HCT116 (cell line): Measurements from ENCODE around the gene ESM1. TPM values are rescaled to one million over a fixed set of nuclear protein-coding genes. Genes with fewer than 3 reads are reported as not detected.

ENCODE experiments used
- ATAC-seq: fragments of 200-7000 bp; cut with Tn5 transposase; 2 replicates; pipeline ENCODE4 v1.9.1; 2020; ENCODE audit warnings: mild to moderate bottlenecking, moderate library complexity
- BruUV-seq: library from RNA; stranded (reverse); fragments of 400-500 nt; replicated peaks from 2 replicates; lab custom pipeline; 2021; lab: Mats Ljungman, UMichigan
- CTCF ChIA-PET: fragments of 300-600 bp; sonication (Branson Sonifier 250); formaldehyde crosslinking; loops from one replicate; lab custom pipeline; 2021; ENCODE audit warnings: antibody characterized with exemption; lab: Charles Lee
- POLR2A ChIA-PET: fragments of 300-600, 350-600 bp; sonication (Branson Sonifier 250); formaldehyde crosslinking; loops from one replicate; lab custom pipeline; 2021; ENCODE audit warnings: antibody characterized with exemption; lab: Charles Lee
- RAD21 ChIA-PET, 2 experiments: fragments of 300-600 bp; sonication (Branson Sonifier 250); formaldehyde crosslinking; loops; one replicate each; lab custom pipeline; 2023; ENCODE audit warnings: low total read pairs in 2 of 2; ENCODE audit not compliant: uncharacterized antibody in 2 of 2, unreplicated experiment in 2 of 2, low non-redundant PET in 1 of 2; lab: Charles Lee
- DNase-seq: peaks from one replicate; pipeline ENCODE4 v3.0.0-alpha.2; 2010; ENCODE audit warnings: low read depth, low spot score
- H2AFZ ChIP-seq: fragments of 200-600 bp; shearing (Covaris generic), sonication (generic); 2 replicates; pipeline ENCODE4 v1.6.1; 2017; ENCODE audit warnings: low read depth, mixed run types, mixed read lengths, antibody characterized with exemption, low read length; ENCODE audit not compliant: poor library complexity, severe bottlenecking
- H3K27ac ChIP-seq: 2 replicates; pipeline ENCODE4 v1.5.1; 2012; ENCODE audit warnings: low read depth, low read length
- H3K27me3 ChIP-seq: fragments of 200-600 bp; sonication (generic); 2 replicates; pipeline ENCODE4 v1.6.1; 2016; ENCODE audit warnings: mixed run types, low read length, mixed read lengths; ENCODE audit not compliant: insufficient read depth
- H3K36me3 ChIP-seq, 2 experiments: fragments of 200-500 bp in 1 of 2; fragments of 200-600 bp in 1 of 2; sonication (Bioruptor generic) in 1 of 2; sonication (generic) in 1 of 2; 2 replicates each; pipeline versions ENCODE4 v1.5.1 to v1.6.1; 2014 to 2016; ENCODE audit warnings: low read length in 2 of 2, inconsistent platforms in 1 of 2, mixed read lengths in 1 of 2, mixed run types in 1 of 2; ENCODE audit not compliant: insufficient read depth in 2 of 2, control insufficient read depth in 1 of 2
- H3K4me1 ChIP-seq, 2 experiments: fragments of 200-600 bp in 1 of 2; sonication (generic) in 1 of 2; 2 replicates each; pipeline versions ENCODE4 v1.5.1 to v1.6.1; 2012 to 2017; ENCODE audit warnings: low read length in 2 of 2, inconsistent platforms in 1 of 2, mild to moderate bottlenecking in 1 of 2, mixed read lengths in 1 of 2, mixed run types in 1 of 2, moderate library complexity in 1 of 2; ENCODE audit not compliant: insufficient read depth in 2 of 2, control insufficient read depth in 1 of 2
- H3K4me2 ChIP-seq: fragments of 200-600 bp; sonication (generic); 2 replicates; pipeline ENCODE4 v1.6.1; 2017; ENCODE audit warnings: mixed run types, low read length, mixed read lengths
- H3K4me3 ChIP-seq, 2 experiments: fragments of 200-600 bp in 1 of 2; sonication (generic) in 1 of 2; replicated peaks in 1 of 2; 2 replicates each; pipeline ENCODE4 v1.5.1; 2011 to 2016; ENCODE audit warnings: low read length in 2 of 2, control low read depth in 1 of 2, low read depth in 1 of 2, mild to moderate bottlenecking in 1 of 2, mixed read lengths in 1 of 2, mixed run types in 1 of 2
- H3K79me2 ChIP-seq: fragments of 200-600 bp; sonication (generic); 2 replicates; pipeline ENCODE4 v1.6.1; 2017; ENCODE audit warnings: mild to moderate bottlenecking, mixed run types, low read length, moderate library complexity, mixed read lengths; ENCODE audit not compliant: insufficient read depth
- H3K9ac ChIP-seq: fragments of 200-600 bp; sonication (generic); 2 replicates; pipeline ENCODE4 v1.6.1; 2016; ENCODE audit warnings: low read length, mixed read lengths
- H3K9me2 ChIP-seq: fragments of 200-600 bp; sonication (generic), shearing (Covaris generic); 2 replicates; pipeline ENCODE4 v1.6.1; 2017; ENCODE audit warnings: mixed run types, mild to moderate bottlenecking, moderate library complexity; ENCODE audit not compliant: insufficient read depth
- H3K9me3 ChIP-seq, 2 experiments: fragments of 200-500 bp in 1 of 2; fragments of 200-600 bp in 1 of 2; sonication (Bioruptor generic) in 1 of 2; sonication (generic) in 1 of 2; 2 replicates each; pipeline ENCODE4 v1.6.1; 2014 to 2017; ENCODE audit warnings: low read length in 2 of 2, mixed read lengths in 2 of 2, inconsistent platforms in 1 of 2, low read depth in 1 of 2, mild to moderate bottlenecking in 1 of 2, mixed run types in 1 of 2, moderate library complexity in 1 of 2; ENCODE audit not compliant: control insufficient read depth in 1 of 2, insufficient read depth in 1 of 2
- H4K20me1 ChIP-seq: fragments of 200-600 bp; sonication (generic), shearing (Covaris generic); 2 replicates; pipeline ENCODE4 v1.6.1; 2017; ENCODE audit warnings: mixed run types, mild to moderate bottlenecking, moderate library complexity; ENCODE audit not compliant: insufficient read depth
- ELF1 ChIP-seq: IDR thresholded peaks from 2 replicates; pipeline ENCODE4 v1.6.1; 2012; ENCODE audit warnings: low read depth, borderline replicate concordance
- JUND ChIP-seq: IDR thresholded peaks from 2 replicates; pipeline ENCODE4 v1.6.1; 2012
- POLR2AphosphoS5 ChIP-seq: IDR thresholded peaks from 2 replicates; pipeline ENCODE4 v1.6.1; 2011; ENCODE audit warnings: mild to moderate bottlenecking, low read depth, low read length, moderate library complexity
- RAD21 ChIP-seq: IDR thresholded peaks from 2 replicates; pipeline ENCODE4 v1.6.1; 2012; ENCODE audit warnings: low read depth, mild to moderate bottlenecking
- SIN3A ChIP-seq: IDR thresholded peaks from 2 replicates; pipeline ENCODE4 v1.6.1; 2012; ENCODE audit warnings: low read depth
- TCF7L2 ChIP-seq: IDR thresholded peaks from 2 replicates; pipeline ENCODE4 v1.7.0; 2011; ENCODE audit warnings: borderline replicate concordance, inconsistent platforms; ENCODE audit not compliant: insufficient read depth, insufficient read length; ENCODE audit errors: extremely low read depth
- YY1 ChIP-seq: IDR thresholded peaks from 2 replicates; pipeline ENCODE4 v1.6.1; 2011; ENCODE audit warnings: low read length, low read depth, moderate library complexity, mild to moderate bottlenecking; ENCODE audit not compliant: insufficient replicate concordance; ENCODE audit errors: extremely low read depth
- ZNF274 ChIP-seq: fragments of 200-500 bp; sonication (Bioruptor generic); IDR thresholded peaks from 2 replicates; pipeline ENCODE4 v1.6.1; 2014; ENCODE audit warnings: mild to moderate bottlenecking, low read depth, low read length, inconsistent platforms
- intact Hi-C: fragments of 100-400 bp; cut with micrococcal nuclease; formaldehyde crosslinking; loops from 2 replicates; pipeline ENCODE4 v1.10.0; 2022
- total RNA-seq: library from RNA; stranded (reverse); gene quantifications from one replicate; pipeline ENCODE4 v1.2.1, GENCODE V29; 2021; ENCODE audit not compliant: unreplicated experiment
- TF ChIP-seq, protein P1 (sequence below): IDR thresholded peaks from 2 replicates; pipeline ENCODE4 v1.6.1; 2012
- TF ChIP-seq, protein P2 (sequence below): IDR thresholded peaks from 2 replicates; pipeline ENCODE4 v1.6.1; 2012

The ESM1 gene
- total RNA-seq, 1 experiment from 2014 or later = not detected

DNA sequence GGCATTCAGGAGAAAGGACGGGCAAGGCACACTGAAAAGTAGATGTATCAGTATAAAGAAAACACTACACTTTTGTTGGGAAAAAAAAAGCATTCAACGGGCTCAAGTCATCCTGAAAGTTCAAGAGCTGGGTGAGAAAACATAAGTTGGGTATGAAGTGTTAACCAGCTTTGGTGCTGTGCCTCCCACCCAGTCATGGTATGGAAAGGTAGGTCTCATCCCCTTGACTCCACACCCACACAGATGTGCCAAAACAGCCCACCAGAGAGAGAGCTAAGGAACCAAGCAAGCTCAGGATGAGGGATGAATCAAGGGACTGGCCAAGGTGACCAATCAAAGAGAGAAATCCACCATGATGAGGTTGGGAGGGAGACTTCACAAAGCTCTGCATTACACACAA is 54.7 kb downstream of the ESM1 start:
- CTCF ChIA-PET = interaction anchor here (0.9 to 1.3 kb wide), 2 partner anchors 14 to 63 kb away, joined by 3 to 9 read pairs; no protein-coding TSS in a partner anchor
- H3K27me3 ChIP-seq = peaks cover 35% of the 10 kb centered on the region

More for the DNA sequence above, 54.7 kb downstream of the ESM1 start:
- no TSS peak for BruUV-seq
- no peak for ATAC-seq
- no peak overlapping the region for H3K9ac ChIP-seq
- ChIA-PET RAD21 (no interaction called here), POLR2A (no interaction called here)
- no peaks in the 10 kb centered on the region for H3K79me2 ChIP-seq
- no peaks in the 10 kb centered on the region for H3K9me3 ChIP-seq
- no peak overlapping the region for H3K27ac ChIP-seq
- H3K4me1 ChIP-seq = no peaks in the 10 kb centered on the region
- no peak overlapping the region for H2AFZ ChIP-seq
- no peak overlapping the region for H3K4me3 ChIP-seq
- no peaks in the 10 kb centered on the region for H4K20me1 ChIP-seq
- no peaks in the 10 kb centered on the region for H3K36me3 ChIP-seq
- H3K4me2 ChIP-seq = no peak overlapping the region
- no peak for TF ChIP-seq JUND
- no peak for TF ChIP-seq ZNF274
- no peak for TF ChIP-seq TCF7L2
- TF ChIP-seq, protein P1, sequence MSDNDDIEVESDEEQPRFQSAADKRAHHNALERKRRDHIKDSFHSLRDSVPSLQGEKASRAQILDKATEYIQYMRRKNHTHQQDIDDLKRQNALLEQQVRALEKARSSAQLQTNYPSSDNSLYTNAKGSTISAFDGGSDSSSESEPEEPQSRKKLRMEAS = no peak
- TF ChIP-seq RAD21 = no peak
- no peak for TF ChIP-seq POLR2AphosphoS5
- TF ChIP-seq, protein P2, sequence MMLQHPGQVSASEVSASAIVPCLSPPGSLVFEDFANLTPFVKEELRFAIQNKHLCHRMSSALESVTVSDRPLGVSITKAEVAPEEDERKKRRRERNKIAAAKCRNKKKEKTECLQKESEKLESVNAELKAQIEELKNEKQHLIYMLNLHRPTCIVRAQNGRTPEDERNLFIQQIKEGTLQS = no peak
- TF ChIP-seq SIN3A = no peak
- TF ChIP-seq ELF1 = no peak
- no peak for TF ChIP-seq YY1
- TF ChIP-seq, all 23 proteins: peak for 0
- H3K9me2 ChIP-seq = no peaks in the 10 kb centered on the region
- no peak for DNase-seq
- intact Hi-C loops = no loop called here

Other genes starting within 250 kb of the ESM1 start
- not detected for gene GZMK, start 38.7 kb upstream of the ESM1 start, total RNA-seq
- not detected for gene GZMA, start 117.1 kb upstream of the ESM1 start, total RNA-seq
- 36.5 TPM for gene GPX8, start 174.6 kb upstream of the ESM1 start, total RNA-seq
- not detected for gene CDC20B, start 187.6 kb upstream of the ESM1 start, total RNA-seq
- 6.4 TPM for gene MCIDAS, start 241.7 kb upstream of the ESM1 start, total RNA-seq
- 12.1 TPM for gene CCNO, start 248.0 kb upstream of the ESM1 start, total RNA-seq